Right atrium auricular region (tissue), 2 donors: ENCODE data around the gene CNDP1. TPM values are rescaled to one million over a fixed set of nuclear protein-coding genes. Genes with fewer than 3 reads are reported as not detected.

ENCODE experiments used
- DNase-seq: peaks from one replicate; pipeline ENCODE4 v3.0.0-alpha.2; 2019; ENCODE audit warnings: low spot score
- H3K27ac ChIP-seq, 2 donors: fragments of 200-600 bp; sonication (generic); 1 replicate in 1 of 2; 2 replicates in 1 of 2; pipeline ENCODE4 v1.5.1; 2016 to 2019
- H3K27me3 ChIP-seq, 2 donors: fragments of 200-600 bp; sonication (generic); one replicate each; pipeline versions ENCODE4 v1.5.1 to v1.6.0; 2017 to 2019
- H3K36me3 ChIP-seq: fragments of 200-600 bp; sonication (generic); one replicate; pipeline ENCODE4 v1.5.1; 2016
- H3K4me1 ChIP-seq, 2 donors: fragments of 200-600 bp; sonication (generic); one replicate each; pipeline versions ENCODE4 v1.5.1 to v1.6.0; 2017 to 2019
- H3K4me3 ChIP-seq, 2 donors: fragments of 200-600 bp; sonication (generic); 1 replicate in 1 of 2; 2 replicates in 1 of 2; pipeline ENCODE4 v1.5.1; 2017 to 2019; ENCODE audit warnings: mild to moderate bottlenecking in 1 of 2, moderate library complexity in 1 of 2
- H3K9me3 ChIP-seq, 2 donors: fragments of 200-600 bp; sonication (generic); one replicate each; pipeline ENCODE4 v1.5.1; 2019
- total RNA-seq, 2 donors: library from RNA; depleted of rRNA; stranded (reverse); fragments of >200 nt; gene quantifications; one replicate each; pipeline ENCODE4 v1.1.0, GENCODE V29; 2016
- TF ChIP-seq, protein P1 (sequence below), 2 donors: fragments of 200-600 bp; sonication (generic); IDR thresholded peaks; one replicate each; pipeline ENCODE4 v1.5.1; 2019; ENCODE audit warnings: antibody characterized with exemption in 2 of 2

The CNDP1 gene
- total RNA-seq, 2 donors from 2014 or later, result not detected

DNA sequence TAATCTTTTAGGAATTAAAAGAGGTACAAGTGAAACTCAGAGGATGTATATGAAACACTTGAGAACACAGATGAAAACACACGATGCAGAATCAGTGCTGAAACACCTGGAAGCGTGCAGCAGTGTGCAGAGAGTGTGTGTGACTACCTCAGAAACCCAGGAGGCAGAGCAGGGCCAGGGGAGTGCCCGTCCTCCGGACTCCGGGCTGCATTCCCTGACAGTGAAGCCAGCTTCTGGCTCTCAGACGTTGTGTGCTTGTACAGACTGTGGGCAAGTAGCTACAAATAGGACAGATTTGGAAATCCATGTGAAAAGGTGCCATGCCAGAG, 98.0 kb downstream of the CNDP1 start:
- Histone ChIP-seq H3K9me3 (no peaks in the 10 kb centered on the region), H3K36me3 (peaks cover 31% of the 10 kb centered on the region), H3K4me3 (no peak overlapping the region), H3K27ac (no peak overlapping the region), H3K27me3 (no peaks in the 10 kb centered on the region), H3K4me1 (no peaks in the 10 kb centered on the region)
- TF ChIP-seq, protein P1, sequence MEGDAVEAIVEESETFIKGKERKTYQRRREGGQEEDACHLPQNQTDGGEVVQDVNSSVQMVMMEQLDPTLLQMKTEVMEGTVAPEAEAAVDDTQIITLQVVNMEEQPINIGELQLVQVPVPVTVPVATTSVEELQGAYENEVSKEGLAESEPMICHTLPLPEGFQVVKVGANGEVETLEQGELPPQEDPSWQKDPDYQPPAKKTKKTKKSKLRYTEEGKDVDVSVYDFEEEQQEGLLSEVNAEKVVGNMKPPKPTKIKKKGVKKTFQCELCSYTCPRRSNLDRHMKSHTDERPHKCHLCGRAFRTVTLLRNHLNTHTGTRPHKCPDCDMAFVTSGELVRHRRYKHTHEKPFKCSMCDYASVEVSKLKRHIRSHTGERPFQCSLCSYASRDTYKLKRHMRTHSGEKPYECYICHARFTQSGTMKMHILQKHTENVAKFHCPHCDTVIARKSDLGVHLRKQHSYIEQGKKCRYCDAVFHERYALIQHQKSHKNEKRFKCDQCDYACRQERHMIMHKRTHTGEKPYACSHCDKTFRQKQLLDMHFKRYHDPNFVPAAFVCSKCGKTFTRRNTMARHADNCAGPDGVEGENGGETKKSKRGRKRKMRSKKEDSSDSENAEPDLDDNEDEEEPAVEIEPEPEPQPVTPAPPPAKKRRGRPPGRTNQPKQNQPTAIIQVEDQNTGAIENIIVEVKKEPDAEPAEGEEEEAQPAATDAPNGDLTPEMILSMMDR (IDR thresholded peaks at IDR 0.05), result no peak
- DNase-seq, result no peak

DNA sequence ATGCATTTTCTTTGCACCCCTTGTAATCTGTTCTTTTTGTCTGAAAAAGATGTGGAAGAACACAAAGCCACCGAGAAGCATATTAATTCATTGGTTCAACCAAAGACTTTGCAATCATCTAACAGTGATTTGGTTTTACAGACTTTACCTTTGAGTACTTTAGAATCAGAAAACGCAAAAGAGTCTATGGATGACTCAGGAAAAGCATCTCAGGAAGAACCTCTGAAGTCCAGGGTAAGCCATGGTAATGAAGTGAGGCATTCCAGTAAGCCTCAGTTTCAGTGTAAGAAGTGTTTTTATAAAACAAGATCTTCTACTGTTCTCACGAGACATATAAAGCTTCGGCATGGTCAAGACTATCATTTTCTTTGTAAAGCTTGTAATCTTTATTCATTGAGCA, 98.6 kb downstream of the CNDP1 start:
- H3K27me3 ChIP-seq, result no peaks in the 10 kb centered on the region
- no peak overlapping the region for H3K27ac ChIP-seq
- peaks cover 31% of the 10 kb centered on the region for H3K36me3 ChIP-seq
- no peak for DNase-seq
- no peaks in the 10 kb centered on the region for H3K9me3 ChIP-seq
- TF ChIP-seq, protein P1 (IDR thresholded peaks at IDR 0.05), result no peak
- no peaks in the 10 kb centered on the region for H3K4me1 ChIP-seq
- H3K4me3 ChIP-seq, result no peak overlapping the region

DNA sequence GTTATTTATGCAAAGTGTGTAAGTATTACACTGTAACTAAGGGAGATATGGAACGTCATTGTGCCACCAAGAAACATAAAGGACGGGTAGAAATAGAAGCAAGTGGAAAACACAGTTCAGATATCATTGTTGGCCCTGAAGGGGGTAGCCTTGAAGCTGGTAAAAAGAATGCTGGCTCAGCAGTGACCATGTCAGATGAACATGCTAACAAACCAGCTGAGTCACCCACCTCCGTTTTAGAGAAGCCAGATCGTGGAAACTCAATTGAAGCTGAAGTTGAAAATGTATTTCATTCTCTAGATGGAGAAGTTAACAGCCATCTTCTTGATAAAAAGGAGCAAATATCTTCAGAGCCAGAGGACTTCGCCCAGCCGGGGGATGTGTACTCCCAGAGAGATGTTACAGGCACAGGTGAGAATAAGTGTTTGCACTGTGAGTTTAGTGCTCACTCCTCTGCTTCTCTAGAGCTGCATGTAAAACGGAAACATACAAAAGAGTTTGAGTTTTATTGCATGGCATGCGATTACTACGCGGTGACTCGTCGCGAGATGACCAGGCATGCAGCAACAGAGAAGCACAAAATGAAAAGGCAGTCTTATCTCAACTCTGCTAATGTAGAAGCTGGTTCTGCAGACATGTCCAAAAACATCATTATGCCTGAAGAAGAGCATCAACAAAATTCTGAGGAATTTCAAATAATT, 99.5 kb downstream of the CNDP1 start:
- TF ChIP-seq, protein P1 (IDR thresholded peaks at IDR 0.05), result no peak
- Histone ChIP-seq H3K4me3 (no peak overlapping the region), H3K27ac (no peak overlapping the region), H3K9me3 (no peaks in the 10 kb centered on the region), H3K36me3 (peaks cover 31% of the 10 kb centered on the region), H3K4me1 (no peaks in the 10 kb centered on the region), H3K27me3 (no peaks in the 10 kb centered on the region)
- no peak for DNase-seq

DNA sequence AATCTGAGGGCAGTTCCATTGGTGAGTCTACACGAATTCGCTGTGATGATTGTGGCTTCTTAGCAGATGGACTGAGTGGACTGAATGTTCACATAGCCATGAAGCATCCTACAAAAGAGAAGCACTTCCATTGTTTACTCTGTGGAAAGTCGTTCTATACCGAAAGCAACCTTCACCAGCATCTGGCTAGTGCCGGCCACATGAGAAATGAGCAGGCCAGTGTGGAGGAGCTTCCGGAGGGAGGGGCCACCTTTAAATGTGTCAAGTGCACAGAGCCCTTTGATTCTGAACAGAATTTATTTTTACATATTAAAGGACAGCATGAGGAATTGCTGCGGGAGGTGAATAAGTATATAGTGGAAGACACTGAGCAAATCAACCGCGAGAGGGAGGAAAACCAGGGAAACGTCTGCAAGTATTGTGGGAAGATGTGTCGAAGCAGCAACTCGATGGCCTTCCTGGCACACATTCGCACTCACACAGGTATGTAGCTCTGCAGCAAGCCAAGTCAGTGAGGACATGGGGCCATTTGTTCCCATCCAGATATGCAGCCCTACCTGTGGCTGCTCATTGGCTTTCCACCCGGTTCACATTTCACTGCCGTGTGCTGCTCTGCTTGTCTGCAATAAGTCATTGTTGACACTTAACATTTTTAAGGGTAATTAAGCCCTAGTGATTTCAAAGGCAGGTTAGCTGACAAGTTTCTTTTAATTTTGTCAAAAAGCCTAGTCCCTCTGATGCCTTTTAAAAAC, 101.1 kb downstream of the CNDP1 start:
- no peak overlapping the region for H3K27ac ChIP-seq
- no peaks in the 10 kb centered on the region for H3K4me1 ChIP-seq
- no peak for DNase-seq
- no peaks in the 10 kb centered on the region for H3K27me3 ChIP-seq
- peaks cover 31% of the 10 kb centered on the region for H3K36me3 ChIP-seq
- TF ChIP-seq, protein P1 (IDR thresholded peaks at IDR 0.05), result no peak
- no peaks in the 10 kb centered on the region for H3K9me3 ChIP-seq
- H3K4me3 ChIP-seq, result no peak overlapping the region

Other genes starting within 250 kb of the CNDP1 start
- gene CYB5A, start 242.5 kb upstream of the CNDP1 start, total RNA-seq, result 10 to 100 TPM; 71.3 to 73.5 TPM
- not detected for gene C18orf63, start 218.7 kb upstream of the CNDP1 start, total RNA-seq
- gene DIPK1C, start 77.2 kb upstream of the CNDP1 start, total RNA-seq, result 1 to 10 TPM in 1 of 2 donors, not detected in 1; 2.6 TPM
- gene CNDP2, start 38.1 kb upstream of the CNDP1 start, total RNA-seq, result 10 to 100 TPM; 31.2 to 62.6 TPM
- 1 to 10 TPM; 7.8 to 8.7 TPM for gene ZNF407, start 63.4 kb downstream of the CNDP1 start, total RNA-seq